ENCODE measurements around the gene EDC3.

The EDC3 gene

DNA sequence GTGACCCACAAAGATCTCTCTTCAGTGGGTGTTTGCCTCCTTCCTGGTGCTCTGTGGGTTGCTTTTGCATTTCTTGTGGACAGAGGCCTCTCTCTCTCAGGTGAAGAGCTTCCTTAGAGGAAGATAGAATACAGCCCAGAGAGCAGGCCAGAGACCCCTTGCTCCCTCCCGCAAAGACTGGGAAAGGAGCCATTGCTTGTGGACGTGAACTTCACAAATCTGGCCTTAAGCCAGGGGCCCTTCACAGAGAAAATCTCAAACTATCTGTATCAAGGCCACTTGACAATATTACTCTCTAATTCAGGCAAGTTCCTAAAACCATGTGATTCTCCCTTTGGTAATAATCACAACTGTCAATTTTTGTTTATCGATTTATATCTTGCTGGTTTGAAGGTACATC lies 110.6 kb downstream of the EDC3 start:
- DNase-seq (ENCODE audit: low read depth in 2 of 3, low spot score in 2 of 3), result no peak

DNA sequence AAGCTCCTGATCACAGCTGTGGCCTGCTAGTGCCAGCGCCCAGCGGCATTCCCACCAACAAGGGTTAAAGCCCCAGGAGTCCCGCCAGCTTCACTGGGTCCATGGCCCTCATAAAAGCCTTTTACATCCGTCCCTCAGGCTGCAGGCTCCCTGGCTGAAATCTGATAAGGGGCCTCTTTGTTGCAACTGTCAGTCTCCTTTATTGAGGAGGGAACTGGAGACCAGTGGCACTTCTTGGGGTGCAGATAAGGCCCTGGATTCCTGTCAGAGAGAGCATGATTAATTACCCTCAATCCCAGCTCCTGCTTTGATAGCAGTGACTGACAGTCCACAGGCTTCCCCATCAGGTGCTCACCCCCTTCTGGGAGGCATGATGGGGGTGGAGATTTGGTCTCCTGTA lies 111.0 kb downstream of the EDC3 start:
- DNase-seq (ENCODE audit: low read depth in 2 of 3, low spot score in 2 of 3), result no peak

DNA sequence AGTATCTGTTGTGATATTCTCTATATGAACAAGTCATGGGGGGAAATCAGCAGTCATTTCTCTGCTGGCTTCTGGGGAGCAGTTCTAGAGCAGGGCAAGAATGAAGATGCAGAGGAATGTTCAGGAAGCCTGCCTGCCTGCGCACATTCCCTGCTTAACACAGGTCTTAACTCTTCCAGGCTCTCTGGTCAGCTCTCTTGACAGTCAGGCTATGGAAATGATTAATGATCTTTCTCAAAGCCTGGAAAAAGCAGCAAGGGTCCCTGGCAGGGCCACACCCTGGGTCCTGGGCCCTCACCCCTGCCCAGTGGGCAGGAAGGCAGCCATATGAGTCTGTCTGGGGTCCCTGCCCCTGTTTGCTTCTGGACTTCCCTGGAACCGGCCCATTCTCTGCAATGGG lies 111.6 kb downstream of the EDC3 start:
- DNase-seq (ENCODE audit: low read depth in 2 of 3, low spot score in 2 of 3), result no peak
